Mucosa of gallbladder (tissue), 1 donor: ENCODE measurements around the gene PSMA1. TPM values are rescaled to one million over a fixed set of nuclear protein-coding genes. Genes with fewer than 3 reads are reported as not detected.

Experiments used
- total RNA-seq: library from RNA; stranded (reverse); gene quantifications from one replicate; pipeline ENCODE4 v1.2.1, GENCODE V29; 2021
- donor health status: DM: no; HTN: no; CAD: no.

PSMA1 gene
- total RNA-seq, 1 donor from 2014 or later = 106 TPM

Other genes with a start within 250 kb of the PSMA1 start
- gene RRAS2, start 161.2 kb downstream of the PSMA1 start, total RNA-seq = 27.6 TPM
- 92.2 TPM for gene COPB1, start 20.6 kb downstream of the PSMA1 start, total RNA-seq
- 7.5 TPM for gene PDE3B, start 123.4 kb upstream of the PSMA1 start, total RNA-seq